ENCODE results near the gene MEF2D. TPM values are rescaled to one million over a fixed set of nuclear protein-coding genes. Genes with fewer than 3 reads are reported as not detected.
A peak's percentile ranks its signal among the peaks of the same experiment; 100 is the strongest.

The MEF2D gene
- total RNA-seq, 1 donor from 2014 or later, result 67.0 TPM

- DNase-seq (ENCODE audit: extremely low read depth, low read depth, low spot score), result no peak
Measured at GRCh38 chr1:156525071-156525501, 24.5 kb upstream of the MEF2D start.

- DNase-seq (ENCODE audit: extremely low read depth, low read depth, low spot score), result no peak
Measured at GRCh38 chr1:156524481-156524869, 23.9 kb upstream of the MEF2D start.

GRCh38 chr1:156523801-156524480 is 23.4 kb upstream of the MEF2D start:
- no peak for DNase-seq (ENCODE audit: extremely low read depth, low read depth, low spot score)

- DNase-seq (ENCODE audit: extremely low read depth, low read depth, low spot score), result no peak
Measured at GRCh38 chr1:156522443-156522970, 21.9 kb upstream of the MEF2D start.

GRCh38 chr1:156517748-156518147 is 17.2 kb upstream of the MEF2D start:
- DNase-seq (ENCODE audit: extremely low read depth, low read depth, low spot score), result no peak

GRCh38 chr1:156516821-156517220 is 16.2 kb upstream of the MEF2D start:
- no peak for DNase-seq (ENCODE audit: extremely low read depth, low read depth, low spot score)

GRCh38 chr1:156515956-156516355 is 15.4 kb upstream of the MEF2D start:
- no peak for DNase-seq (ENCODE audit: extremely low read depth, low read depth, low spot score)

GRCh38 chr1:156513185-156513584 is 12.6 kb upstream of the MEF2D start:
- no peak for DNase-seq (ENCODE audit: extremely low read depth, low read depth, low spot score)

GRCh38 chr1:156511644-156512043 is 11.1 kb upstream of the MEF2D start:
- DNase-seq (ENCODE audit: extremely low read depth, low read depth, low spot score), result no peak

- no peak for DNase-seq (ENCODE audit: extremely low read depth, low read depth, low spot score)
Measured at GRCh38 chr1:156510709-156511108, 10.1 kb upstream of the MEF2D start.

- DNase-seq (ENCODE audit: extremely low read depth, low read depth, low spot score), result no peak
Measured at GRCh38 chr1:156509424-156510034, 9.0 kb upstream of the MEF2D start.

- DNase-seq (ENCODE audit: extremely low read depth, low read depth, low spot score), result no peak
Measured at GRCh38 chr1:156508955-156509234, 8.3 kb upstream of the MEF2D start.

- no peak for DNase-seq (ENCODE audit: extremely low read depth, low read depth, low spot score)
Measured at GRCh38 chr1:156508205-156508954, 7.8 kb upstream of the MEF2D start.

- DNase-seq (ENCODE audit: extremely low read depth, low read depth, low spot score), result no peak
Measured at GRCh38 chr1:156506450-156506849, 5.9 kb upstream of the MEF2D start.

- DNase-seq (ENCODE audit: extremely low read depth, low read depth, low spot score), result no peak
Measured at GRCh38 chr1:156505679-156506298, 5.2 kb upstream of the MEF2D start.

- DNase-seq (ENCODE audit: extremely low read depth, low read depth, low spot score), result peak; percentile 90
Measured at GRCh38 chr1:156504821-156505678, 4.5 kb upstream of the MEF2D start.

GRCh38 chr1:156504438-156504813 is 3.9 kb upstream of the MEF2D start:
- no peak for DNase-seq (ENCODE audit: extremely low read depth, low read depth, low spot score)

GRCh38 chr1:156503698-156504437 is 3.3 kb upstream of the MEF2D start:
- no peak for DNase-seq (ENCODE audit: extremely low read depth, low read depth, low spot score)

GRCh38 chr1:156502894-156503697 is 2.5 kb upstream of the MEF2D start:
- peak; percentile 92 for DNase-seq (ENCODE audit: extremely low read depth, low read depth, low spot score)
